BJ (cell line): ENCODE results near the gene DNAH7. TPM values are rescaled to one million over a fixed set of nuclear protein-coding genes. Genes with fewer than 3 reads are reported as not detected.

Experiments
- CTCF ChIA-PET: fragments of 350-600 bp; formaldehyde crosslinking; extraction: SDS; loops from one replicate; lab custom pipeline; 2021; ENCODE audit warnings: antibody characterized with exemption, inconsistent platforms; lab: Yijun Ruan, JAX
- POLR2A ChIA-PET: fragments of 300-600 bp; sonication (Branson Sonifier 250); formaldehyde crosslinking; extraction: SDS; loops from one replicate; lab custom pipeline; 2021; ENCODE audit warnings: antibody characterized with exemption; lab: Charles Lee
- DNase-seq: peaks from one replicate; pipeline ENCODE4 v3.0.0-alpha.2; 2011; ENCODE audit warnings: low read depth
- H3K27me3 ChIP-seq: 2 replicates; pipeline ENCODE4 v1.6.0; 2011; ENCODE audit warnings: low read length; ENCODE audit not compliant: control insufficient read depth, insufficient read depth
- H3K36me3 ChIP-seq: 2 replicates; pipeline ENCODE4 v1.5.1; 2011; ENCODE audit warnings: low read length; ENCODE audit not compliant: control insufficient read depth, insufficient read depth
- H3K4me3 ChIP-seq: 2 replicates; pipeline ENCODE4 v1.5.1; 2011; ENCODE audit warnings: low read depth, mild to moderate bottlenecking, control low read depth, low read length
- CTCF ChIP-seq: IDR thresholded peaks from 2 replicates; pipeline ENCODE4 v1.5.1; 2011; ENCODE audit warnings: low read depth, mild to moderate bottlenecking, control low read depth, inconsistent platforms, low read length, moderate library complexity; ENCODE audit not compliant: insufficient read depth
- polyA plus RNA-seq: library from polyadenylated mRNA; depleted of rRNA; stranded (reverse); fragments of >200 nt; gene quantifications from 2 replicates; pipeline ENCODE4 v1.2.3, GENCODE V29; 2011

DNAH7 gene
- polyA plus RNA-seq, 1 experiment: 0.15 TPM

GRCh38 chr2:195741191-195741590 is 327.4 kb downstream of the DNAH7 start:
- H3K27me3 ChIP-seq: no peaks in the 10 kb centered on the region
- no peak for DNase-seq
- TF ChIP-seq CTCF: no peak
- ChIA-PET POLR2A (no interaction called here), CTCF (no interaction called here)
- H3K36me3 ChIP-seq: no peaks in the 10 kb centered on the region
- no peak overlapping the region for H3K4me3 ChIP-seq

GRCh38 chr2:195737511-195738325 is 330.9 kb downstream of the DNAH7 start:
- Histone ChIP-seq H3K36me3 (no peaks in the 10 kb centered on the region), H3K27me3 (no peaks in the 10 kb centered on the region), H3K4me3 (no peak overlapping the region)
- ChIA-PET POLR2A (no interaction called here), CTCF (no interaction called here)
- no peak for TF ChIP-seq CTCF
- no peak for DNase-seq

- no peak for DNase-seq
- no peaks in the 10 kb centered on the region for H3K27me3 ChIP-seq
- H3K4me3 ChIP-seq: no peak overlapping the region
- no peaks in the 10 kb centered on the region for H3K36me3 ChIP-seq
- POLR2A ChIA-PET: no interaction called here
- CTCF ChIA-PET: interaction anchor here (0.9 to 1.8 kb wide), 3 partner anchors 16 to 203 kb away, joined by 3 read pairs; no protein-coding TSS in a partner anchor
- no peak for TF ChIP-seq CTCF
These were observed 333.3 kb downstream of the DNAH7 start for GRCh38 chr2:195735347-195735746.

GRCh38 chr2:195734931-195735330 is 333.7 kb downstream of the DNAH7 start:
- CTCF ChIA-PET: interaction anchor here (1.6 to 1.8 kb wide), 2 partner anchors 16 to 75 kb away, joined by 3 read pairs; no protein-coding TSS in a partner anchor
- no peak overlapping the region for H3K4me3 ChIP-seq
- POLR2A ChIA-PET: no interaction called here
- TF ChIP-seq CTCF: no peak
- no peak for DNase-seq
- H3K36me3 ChIP-seq: no peaks in the 10 kb centered on the region
- H3K27me3 ChIP-seq: no peaks in the 10 kb centered on the region

GRCh38 chr2:195734395-195734794 is 334.2 kb downstream of the DNAH7 start:
- Histone ChIP-seq H3K27me3 (no peaks in the 10 kb centered on the region), H3K36me3 (no peaks in the 10 kb centered on the region), H3K4me3 (no peak overlapping the region)
- ChIA-PET POLR2A (no interaction called here), CTCF (interaction anchor here (1.6 to 1.8 kb wide), 2 partner anchors 17 to 74 kb away, joined by 3 read pairs; no protein-coding TSS in a partner anchor)
- DNase-seq: no peak
- no peak for TF ChIP-seq CTCF
